Omental fat pad (tissue), 4 donors: ENCODE data around the gene KRT1. TPM values are rescaled to one million over a fixed set of nuclear protein-coding genes. Genes with fewer than 3 reads are reported as not detected.
"Not testable (repeated sequence)": the region's sequence is repeated elsewhere in the genome, so short reads cannot be mapped to it uniquely, and the experiment has no call there.

Source experiments
- ATAC-seq: fragments of 150-250 bp; one replicate; pipeline ENCODE4 v1.9.1; 2016; ENCODE audit warnings: mild to moderate bottlenecking, moderate library complexity; ENCODE audit not compliant: low FRiP score
- DNase-seq: peaks from one replicate; pipeline ENCODE4 v3.0.0-alpha.2; 2019; ENCODE audit warnings: low spot score
- total RNA-seq, 4 donors: library from RNA; depleted of rRNA; stranded (reverse); fragments of >200 nt; gene quantifications; one replicate each; pipeline ENCODE4 v1.1.0, GENCODE V29; 2016
- TF ChIP-seq, protein P1 (sequence below), 3 donors: fragments of 450-650 bp; IDR thresholded peaks; one replicate each; pipeline ENCODE4 v1.5.1; 2016 to 2017; ENCODE audit warnings: antibody characterized with exemption in 3 of 3, mild to moderate bottlenecking in 3 of 3, moderate library complexity in 2 of 3

KRT1 gene
- total RNA-seq, 4 donors from 2014 or later = 0.47 TPM; not detected in 3

DNA sequence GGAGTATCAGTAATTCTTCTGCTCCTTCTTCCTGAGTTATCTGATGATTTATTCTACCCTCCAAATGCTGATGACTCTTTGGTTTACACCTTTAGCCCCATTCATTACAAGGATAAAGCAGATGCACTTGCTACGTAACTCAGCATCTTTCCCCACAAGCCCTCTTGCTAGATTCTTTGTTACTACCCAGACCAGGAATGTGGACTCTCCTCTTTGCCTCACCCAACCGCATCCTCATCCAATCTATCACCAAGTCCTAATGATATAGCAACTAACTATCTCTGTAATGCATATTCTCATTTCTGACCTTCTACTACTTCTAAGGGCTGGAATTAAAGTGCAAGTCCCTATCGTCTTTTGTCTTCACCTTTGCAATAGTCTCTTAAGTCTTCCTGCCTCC, 9.2 kb downstream of the KRT1 start:
- ATAC-seq (no peak), DNase-seq (no peak)
- TF ChIP-seq, protein P1, sequence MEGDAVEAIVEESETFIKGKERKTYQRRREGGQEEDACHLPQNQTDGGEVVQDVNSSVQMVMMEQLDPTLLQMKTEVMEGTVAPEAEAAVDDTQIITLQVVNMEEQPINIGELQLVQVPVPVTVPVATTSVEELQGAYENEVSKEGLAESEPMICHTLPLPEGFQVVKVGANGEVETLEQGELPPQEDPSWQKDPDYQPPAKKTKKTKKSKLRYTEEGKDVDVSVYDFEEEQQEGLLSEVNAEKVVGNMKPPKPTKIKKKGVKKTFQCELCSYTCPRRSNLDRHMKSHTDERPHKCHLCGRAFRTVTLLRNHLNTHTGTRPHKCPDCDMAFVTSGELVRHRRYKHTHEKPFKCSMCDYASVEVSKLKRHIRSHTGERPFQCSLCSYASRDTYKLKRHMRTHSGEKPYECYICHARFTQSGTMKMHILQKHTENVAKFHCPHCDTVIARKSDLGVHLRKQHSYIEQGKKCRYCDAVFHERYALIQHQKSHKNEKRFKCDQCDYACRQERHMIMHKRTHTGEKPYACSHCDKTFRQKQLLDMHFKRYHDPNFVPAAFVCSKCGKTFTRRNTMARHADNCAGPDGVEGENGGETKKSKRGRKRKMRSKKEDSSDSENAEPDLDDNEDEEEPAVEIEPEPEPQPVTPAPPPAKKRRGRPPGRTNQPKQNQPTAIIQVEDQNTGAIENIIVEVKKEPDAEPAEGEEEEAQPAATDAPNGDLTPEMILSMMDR (IDR thresholded peaks at IDR 0.05) = no peak

DNA sequence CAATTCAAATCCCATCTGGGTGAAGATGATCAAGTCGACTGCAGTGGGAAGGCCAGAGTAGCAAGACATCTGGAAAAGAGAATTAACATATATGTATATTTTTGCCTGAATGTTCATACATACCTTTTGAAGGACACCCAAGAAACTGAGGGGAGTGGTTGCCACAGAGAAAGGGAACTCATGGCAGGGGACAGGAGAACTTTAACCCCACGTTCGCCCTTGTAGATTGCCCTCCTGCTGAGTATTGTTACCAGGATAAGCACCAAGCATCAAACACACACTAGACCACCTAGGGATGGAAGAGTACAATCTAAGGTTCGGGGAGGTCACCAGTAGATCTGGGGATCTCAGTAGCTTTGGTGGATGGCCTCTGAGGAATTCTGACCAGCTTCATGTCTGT, 9.7 kb downstream of the KRT1 start:
- DNase-seq (no peak), ATAC-seq (no peak)
- TF ChIP-seq, protein P1 (IDR thresholded peaks at IDR 0.05) = no peak

DNA sequence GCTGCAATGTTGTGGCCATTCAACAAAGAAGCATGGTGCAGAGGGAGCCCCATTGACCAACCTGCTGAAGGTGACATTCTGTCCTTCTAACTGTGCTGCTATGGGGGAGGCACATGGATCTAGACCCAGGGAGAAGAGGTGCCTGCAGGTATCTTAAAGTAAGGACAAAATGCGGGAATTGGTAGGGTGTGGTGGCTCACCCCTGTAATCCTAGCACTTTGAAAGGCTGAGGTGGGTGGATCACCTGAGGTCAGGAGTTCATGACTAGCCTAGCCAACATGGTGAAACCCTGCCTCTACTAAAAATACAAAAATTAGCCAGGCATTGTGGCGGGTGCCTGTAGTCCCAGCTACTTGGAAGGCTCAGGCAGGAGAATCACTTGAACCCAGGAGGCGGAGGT, 10.3 kb downstream of the KRT1 start:
- ATAC-seq, DNase-seq: not testable (repeated sequence)

DNA sequence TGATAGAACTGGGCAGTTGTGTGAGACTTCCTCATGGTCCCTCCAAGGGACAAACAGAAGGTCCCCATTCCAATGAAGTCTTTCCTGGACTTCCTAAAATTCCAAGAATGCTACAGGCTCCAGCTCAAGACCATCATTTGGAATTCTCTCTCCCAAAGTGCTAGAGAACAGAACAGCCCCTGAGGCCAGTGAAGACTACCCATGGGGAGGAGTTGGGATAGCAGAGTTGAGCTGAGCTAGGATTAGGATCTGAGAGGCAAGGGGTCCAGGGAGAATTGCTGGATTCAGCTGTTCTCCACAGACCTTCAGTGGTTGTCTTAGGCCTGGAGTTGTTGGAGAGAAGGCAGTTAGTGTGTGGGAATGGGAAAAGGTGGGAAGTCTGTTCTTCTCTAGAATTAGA, 10.8 kb downstream of the KRT1 start:
- no peak for ATAC-seq
- TF ChIP-seq, protein P1 (IDR thresholded peaks at IDR 0.05) = no peak
- no peak for DNase-seq

DNA sequence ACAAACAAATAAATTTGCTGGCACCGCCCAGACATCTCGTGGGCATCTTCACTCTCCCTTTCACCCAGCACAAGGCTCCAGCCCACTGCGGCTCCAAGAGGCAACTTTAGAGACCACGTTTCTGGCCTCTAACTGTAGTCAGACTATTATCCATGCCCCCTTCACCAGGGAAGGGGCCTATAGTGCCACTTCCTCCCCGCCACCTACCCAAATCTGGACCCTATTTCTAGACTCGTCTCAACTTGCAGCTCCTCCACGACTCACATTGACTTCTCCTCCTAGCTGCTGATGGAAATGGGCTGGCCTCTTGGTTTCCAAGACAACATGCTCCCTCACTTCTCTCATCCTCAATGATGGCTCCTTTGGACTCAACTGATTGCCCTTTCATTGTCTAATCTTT, 12.3 kb downstream of the KRT1 start:
- ATAC-seq (no peak), DNase-seq (no peak)
- TF ChIP-seq, protein P1 (IDR thresholded peaks at IDR 0.05) = no peak

DNA sequence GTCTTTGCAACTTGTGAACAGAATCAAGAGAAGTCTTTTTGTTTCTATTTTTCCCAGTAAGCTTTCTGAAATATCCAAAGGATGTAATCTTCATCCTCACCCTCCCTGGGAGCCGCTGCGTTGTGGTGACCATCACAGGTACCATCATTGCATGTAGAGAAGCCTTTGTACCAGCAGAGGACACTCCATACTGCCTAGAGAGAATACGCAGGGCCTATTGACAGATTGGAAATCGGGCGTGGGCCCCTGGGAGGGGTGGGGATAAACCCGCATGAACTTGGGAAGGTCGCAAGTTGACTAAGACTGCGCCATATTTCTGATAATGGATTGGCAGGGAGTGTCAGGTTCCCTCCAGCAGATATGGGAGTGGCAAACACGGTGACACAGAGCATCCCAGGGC, 12.7 kb downstream of the KRT1 start:
- TF ChIP-seq, protein P1 (IDR thresholded peaks at IDR 0.05) = no peak
- ATAC-seq (no peak), DNase-seq (no peak)

DNA sequence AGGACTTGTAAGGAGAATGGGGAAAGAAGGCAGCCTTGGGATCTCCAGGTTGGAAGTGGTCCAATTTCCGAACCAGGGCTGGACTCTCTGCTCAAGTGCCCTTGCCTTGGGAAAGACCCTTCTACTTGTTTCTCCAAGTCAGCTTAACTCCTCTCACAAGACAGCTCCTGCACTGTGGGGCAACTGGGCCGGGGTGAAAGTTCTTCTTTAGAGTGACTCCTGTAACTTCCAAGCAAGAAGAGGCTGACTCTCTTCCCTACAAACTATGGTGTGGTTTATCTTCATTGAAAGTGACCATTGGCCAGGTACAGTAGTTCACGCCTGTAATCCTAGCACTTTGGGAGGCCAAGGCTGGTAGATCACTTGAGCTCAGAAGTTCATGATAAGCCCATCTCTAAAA, 13.7 kb downstream of the KRT1 start:
- ATAC-seq (no peak), DNase-seq (no peak)
- TF ChIP-seq, protein P1 (IDR thresholded peaks at IDR 0.05) = no peak

DNA sequence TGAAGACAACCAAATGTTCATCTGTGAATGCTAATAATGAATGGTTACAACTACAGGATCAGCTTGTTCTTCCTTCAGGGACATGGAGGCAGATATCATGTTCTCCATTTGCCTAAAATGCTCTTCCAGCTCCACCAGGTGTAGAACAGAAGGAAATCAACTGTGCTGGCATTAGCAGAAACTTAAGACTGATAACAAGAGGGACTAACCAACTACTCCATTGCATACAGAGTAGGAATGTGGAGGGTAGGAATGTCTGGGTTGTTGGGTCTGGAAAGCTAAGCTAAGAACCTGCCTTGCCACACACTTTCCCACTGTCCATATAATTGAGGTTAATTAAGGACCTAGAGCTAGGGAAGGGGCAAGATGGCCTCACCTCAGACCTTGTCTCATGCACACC, 16.8 kb downstream of the KRT1 start:
- no peak for DNase-seq
- no peak for ATAC-seq
- TF ChIP-seq, protein P1 (IDR thresholded peaks at IDR 0.05) = no peak
